ENCODE data around the gene COMT. TPM values are rescaled to one million over a fixed set of nuclear protein-coding genes. Genes with fewer than 3 reads are reported as not detected.

COMT gene
- total RNA-seq, 1 donor from 2014 or later = 240 TPM

- intact Hi-C loops (cut with DNase I) = no loop called here
- Histone ChIP-seq H3K27me3 (no peaks in the 10 kb centered on the region), H3K36me3 (peaks cover 0 to 17% of the 10 kb centered on the region in 2 donors)
Observed at GRCh38 chr22:19981171-19981960, 39.8 kb downstream of the COMT start.

GRCh38 chr22:19981961-19982920, 40.7 kb downstream of the COMT start:
- H3K27ac ChIP-seq = no peak overlapping the region
- intact Hi-C loops (cut with DNase I) = no loop called here
- H3K36me3 ChIP-seq = peaks cover 0 to 17% of the 10 kb centered on the region in 2 donors
- peaks cover 32% of the 10 kb centered on the region for H3K4me1 ChIP-seq
- no peak overlapping the region for H3K4me3 ChIP-seq
- TF ChIP-seq POLR2AphosphoS5 (IDR thresholded peaks at IDR 0.05; ENCODE audit: insufficient read depth in 1 of 2, low read depth in 1 of 2) = no peak
- no peak for TF ChIP-seq POLR2A (IDR thresholded peaks at IDR 0.05)
- TF ChIP-seq, protein P1, sequence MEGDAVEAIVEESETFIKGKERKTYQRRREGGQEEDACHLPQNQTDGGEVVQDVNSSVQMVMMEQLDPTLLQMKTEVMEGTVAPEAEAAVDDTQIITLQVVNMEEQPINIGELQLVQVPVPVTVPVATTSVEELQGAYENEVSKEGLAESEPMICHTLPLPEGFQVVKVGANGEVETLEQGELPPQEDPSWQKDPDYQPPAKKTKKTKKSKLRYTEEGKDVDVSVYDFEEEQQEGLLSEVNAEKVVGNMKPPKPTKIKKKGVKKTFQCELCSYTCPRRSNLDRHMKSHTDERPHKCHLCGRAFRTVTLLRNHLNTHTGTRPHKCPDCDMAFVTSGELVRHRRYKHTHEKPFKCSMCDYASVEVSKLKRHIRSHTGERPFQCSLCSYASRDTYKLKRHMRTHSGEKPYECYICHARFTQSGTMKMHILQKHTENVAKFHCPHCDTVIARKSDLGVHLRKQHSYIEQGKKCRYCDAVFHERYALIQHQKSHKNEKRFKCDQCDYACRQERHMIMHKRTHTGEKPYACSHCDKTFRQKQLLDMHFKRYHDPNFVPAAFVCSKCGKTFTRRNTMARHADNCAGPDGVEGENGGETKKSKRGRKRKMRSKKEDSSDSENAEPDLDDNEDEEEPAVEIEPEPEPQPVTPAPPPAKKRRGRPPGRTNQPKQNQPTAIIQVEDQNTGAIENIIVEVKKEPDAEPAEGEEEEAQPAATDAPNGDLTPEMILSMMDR (IDR thresholded peaks at IDR 0.05) = no peak
- no peak for DNase-seq (ENCODE audit: extremely low spot score in 2 of 2)
- H3K9me3 ChIP-seq = no peaks in the 10 kb centered on the region
- no peaks in the 10 kb centered on the region for H3K27me3 ChIP-seq

More at GRCh38 chr22:19981171-19981960, 39.8 kb downstream of the COMT start:
- TF ChIP-seq, protein P1 (IDR thresholded peaks at IDR 0.05) = no peak
- DNase-seq (ENCODE audit: extremely low spot score in 2 of 2) = no peak
- Histone ChIP-seq H3K27ac (no peak overlapping the region), H3K4me1 (peaks cover 28% of the 10 kb centered on the region), H3K4me3 (no peak overlapping the region), H3K9me3 (no peaks in the 10 kb centered on the region)

- no peak overlapping the region for H3K4me3 ChIP-seq
- H3K4me1 ChIP-seq = peaks cover 32% of the 10 kb centered on the region
- no peaks in the 10 kb centered on the region for H3K27me3 ChIP-seq
- no peaks in the 10 kb centered on the region for H3K9me3 ChIP-seq
- DNase-seq (ENCODE audit: extremely low spot score in 2 of 2) = no peak
- intact Hi-C loops (cut with DNase I) = no loop called here
- peaks cover 0 to 17% of the 10 kb centered on the region in 2 donors for H3K36me3 ChIP-seq
- TF ChIP-seq, protein P1 (IDR thresholded peaks at IDR 0.05) = no peak
- TF ChIP-seq POLR2A (IDR thresholded peaks at IDR 0.05) (no peak), POLR2AphosphoS5 (IDR thresholded peaks at IDR 0.05; ENCODE audit: insufficient read depth in 1 of 2, low read depth in 1 of 2) (no peak)
- H3K27ac ChIP-seq = no peak overlapping the region
Observed at GRCh38 chr22:19982991-19983578, 41.5 kb downstream of the COMT start.

GRCh38 chr22:19983741-19984140, 42.2 kb downstream of the COMT start:
- intact Hi-C loops (cut with DNase I) = no loop called here
- DNase-seq (ENCODE audit: extremely low spot score in 2 of 2) = no peak
- Histone ChIP-seq H3K4me1 (peaks cover 32% of the 10 kb centered on the region), H3K9me3 (no peaks in the 10 kb centered on the region), H3K27ac (no peak overlapping the region), H3K27me3 (no peaks in the 10 kb centered on the region), H3K4me3 (no peak overlapping the region), H3K36me3 (peaks cover 0 to 17% of the 10 kb centered on the region in 2 donors)
- TF ChIP-seq, protein P1 (IDR thresholded peaks at IDR 0.05) = no peak
- TF ChIP-seq POLR2AphosphoS5 (IDR thresholded peaks at IDR 0.05; ENCODE audit: insufficient read depth in 1 of 2, low read depth in 1 of 2) (no peak), POLR2A (IDR thresholded peaks at IDR 0.05) (no peak)
